SIG-M5 treated with dmso at 0.1 percent for 504 hours (cell line): ENCODE measurements around the gene AMBRA1.

Experiments
- DNase-seq: peaks from one replicate; lab custom pipeline; 2025; ENCODE audit not compliant: unreplicated experiment; lab: John Stamatoyannopoulos, UW

Gene AMBRA1

GRCh38 chr11:46359953-46360352 is 233.9 kb downstream of the AMBRA1 start:
- DNase-seq = no peak

- DNase-seq = no peak
These were observed 236.3 kb downstream of the AMBRA1 start for GRCh38 chr11:46357483-46357936.

- DNase-seq = peak; percentile 32
These were observed 236.8 kb downstream of the AMBRA1 start for GRCh38 chr11:46356924-46357482.

- DNase-seq = no peak
These were observed 240.1 kb downstream of the AMBRA1 start for GRCh38 chr11:46353698-46354097.

- no peak for DNase-seq
These were observed 241.6 kb downstream of the AMBRA1 start for GRCh38 chr11:46352063-46352841.

GRCh38 chr11:46351606-46352005 is 242.2 kb downstream of the AMBRA1 start:
- no peak for DNase-seq

- no peak for DNase-seq
These were observed 242.7 kb downstream of the AMBRA1 start for GRCh38 chr11:46351148-46351547.

- DNase-seq = no peak
These were observed 243.1 kb downstream of the AMBRA1 start for GRCh38 chr11:46350695-46351094.

- DNase-seq = no peak
These were observed 245.0 kb downstream of the AMBRA1 start for GRCh38 chr11:46348566-46349401.

GRCh38 chr11:46347637-46348311 is 246.0 kb downstream of the AMBRA1 start:
- no peak for DNase-seq

GRCh38 chr11:46346886-46347636 is 246.8 kb downstream of the AMBRA1 start, which contains the start of gene DGKZ:
TSS of gene DGKZ (plus strand) at chr11:46347463. CDS start at chr11:46347660, 197 bp downstream.
- DNase-seq = peak; percentile 78
